NCI-H748 (cell line): ENCODE measurements around the gene AJAP1.

Experiments used
- DNase-seq: peaks from one replicate; lab custom pipeline; 2025; ENCODE audit not compliant: unreplicated experiment; lab: John Stamatoyannopoulos, UW

Gene AJAP1

DNA sequence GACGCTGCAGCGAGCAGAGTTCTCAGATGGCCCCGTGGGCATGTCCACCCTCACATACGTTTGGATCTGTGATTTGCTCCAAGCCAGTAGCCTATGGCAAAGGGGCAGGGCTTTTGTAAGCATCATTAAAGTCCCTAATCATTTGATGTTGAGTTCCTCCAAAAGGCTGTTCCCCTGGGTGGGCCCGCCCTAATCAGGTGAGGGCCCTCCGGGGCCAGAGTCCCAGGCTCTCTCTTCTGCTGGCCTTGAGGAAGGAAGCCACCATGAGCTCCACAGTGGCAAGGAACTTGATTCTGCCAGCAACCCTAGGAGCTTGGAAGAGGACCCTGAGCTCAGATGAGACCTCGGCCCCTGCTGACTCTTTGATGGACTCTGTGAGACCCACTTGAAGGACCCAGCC is 25.4 kb upstream of the AJAP1 start:
- no peak for DNase-seq

- DNase-seq, result no peak
These were observed 23.8 kb upstream of the AJAP1 start for GRCh38 chr1:4630561-4630960.

GRCh38 chr1:4631321-4631720 is 23.1 kb upstream of the AJAP1 start:
- DNase-seq, result no peak

- no peak for DNase-seq
These were observed 21.1 kb upstream of the AJAP1 start for GRCh38 chr1:4633346-4633745.

- DNase-seq, result peak; percentile 11
These were observed 20.1 kb upstream of the AJAP1 start for GRCh38 chr1:4634156-4634792.

- DNase-seq, result no peak
These were observed 19.5 kb upstream of the AJAP1 start for GRCh38 chr1:4634793-4635406.

DNA sequence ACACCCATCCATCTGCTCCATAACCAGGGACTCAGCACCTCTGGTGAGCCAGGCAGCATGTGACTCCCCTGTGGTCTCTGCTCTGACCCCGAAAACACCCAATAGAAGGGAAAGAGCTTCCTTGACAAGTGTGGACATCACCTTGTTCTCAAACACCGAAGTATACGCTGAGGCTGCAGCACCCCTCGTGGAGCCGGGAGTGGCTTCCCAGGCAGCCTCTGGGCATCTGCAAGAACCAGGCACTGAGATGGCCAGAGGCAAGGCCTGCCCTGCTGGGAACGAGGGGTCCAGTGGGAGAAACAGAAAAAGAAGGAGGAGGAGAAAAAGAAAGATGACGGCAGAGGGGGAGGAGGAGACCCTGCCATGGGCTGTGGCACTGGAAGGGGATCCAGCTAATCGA is 18.2 kb upstream of the AJAP1 start:
- DNase-seq, result no peak

DNA sequence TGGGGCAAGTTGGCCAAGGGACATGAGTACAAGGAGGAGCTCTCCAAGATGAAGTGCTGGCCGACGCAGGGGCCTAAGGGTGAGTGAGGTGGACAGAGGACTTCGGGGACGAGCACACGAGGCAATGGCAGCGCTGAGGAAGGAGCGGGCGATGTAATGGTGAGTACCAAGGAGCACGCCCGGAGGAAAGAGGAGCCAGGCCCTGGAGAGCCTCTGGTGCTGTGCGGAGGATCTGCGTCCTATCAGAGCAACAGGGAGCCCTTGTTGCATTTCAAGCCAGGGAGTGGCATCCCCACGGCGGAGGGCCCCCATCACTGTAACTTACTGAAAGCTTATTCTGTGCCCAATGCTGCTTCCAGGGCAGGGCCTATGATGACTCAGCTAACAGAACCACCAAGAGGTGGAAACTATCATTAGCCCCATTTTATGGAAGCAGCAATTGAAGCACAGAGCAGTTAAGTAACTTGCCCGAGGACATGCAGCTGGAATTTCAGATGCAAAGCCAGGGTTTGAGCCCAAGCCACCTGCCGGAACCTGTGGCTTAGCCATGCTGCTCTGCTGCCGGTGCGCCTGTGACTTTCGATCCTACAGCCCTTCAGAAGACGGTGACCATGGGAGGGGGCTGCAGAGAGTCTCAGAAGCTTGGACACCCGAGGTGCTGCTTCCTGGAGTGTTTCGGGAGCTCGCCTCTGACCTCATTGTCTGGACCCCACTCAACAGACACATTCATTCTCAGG is 17.6 kb upstream of the AJAP1 start:
- no peak for DNase-seq

DNA sequence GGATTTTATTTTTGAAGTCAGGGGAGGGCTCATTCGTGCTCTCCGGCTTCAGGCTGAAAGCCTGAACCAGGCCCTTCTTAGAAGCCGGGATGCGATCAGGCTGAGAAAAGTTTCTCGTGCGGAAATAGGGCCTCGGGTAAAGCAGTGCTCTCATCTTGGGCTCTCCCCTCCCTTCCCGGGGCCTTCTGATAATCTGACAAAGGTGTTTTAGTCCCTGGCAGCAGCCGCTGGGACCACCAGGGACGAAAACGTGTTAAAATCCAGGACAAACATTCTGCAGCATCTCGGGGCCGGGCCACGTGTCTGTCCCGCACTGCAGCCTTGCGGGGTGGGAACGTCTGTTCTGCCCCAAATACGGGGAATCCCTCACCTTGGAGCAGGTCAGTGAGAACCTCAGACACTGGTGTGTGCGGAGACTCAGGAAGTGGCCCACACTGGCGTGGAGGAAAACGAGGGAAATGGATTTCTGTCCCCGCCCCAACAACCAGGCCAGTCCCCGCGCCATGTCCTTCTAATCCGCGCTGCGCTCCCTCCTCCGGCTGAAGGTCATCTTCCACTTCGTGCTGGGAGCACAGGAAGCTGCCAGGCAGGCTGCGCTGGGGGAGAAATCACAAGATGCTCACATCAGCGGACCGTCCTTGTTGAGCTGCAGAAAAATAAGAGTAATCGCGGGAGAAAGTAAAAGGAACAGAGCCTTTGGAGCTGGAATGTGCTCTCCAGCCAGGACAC is 16.6 kb upstream of the AJAP1 start:
- DNase-seq, result no peak

- DNase-seq, result no peak
These were observed 16.1 kb upstream of the AJAP1 start for GRCh38 chr1:4638345-4638729.

- no peak for DNase-seq
These were observed 13.5 kb upstream of the AJAP1 start for GRCh38 chr1:4640931-4641330.

- no peak for DNase-seq
These were observed 7.0 kb upstream of the AJAP1 start for GRCh38 chr1:4647391-4647790.

GRCh38 chr1:4648657-4649056 is 5.8 kb upstream of the AJAP1 start:
- no peak for DNase-seq

DNA sequence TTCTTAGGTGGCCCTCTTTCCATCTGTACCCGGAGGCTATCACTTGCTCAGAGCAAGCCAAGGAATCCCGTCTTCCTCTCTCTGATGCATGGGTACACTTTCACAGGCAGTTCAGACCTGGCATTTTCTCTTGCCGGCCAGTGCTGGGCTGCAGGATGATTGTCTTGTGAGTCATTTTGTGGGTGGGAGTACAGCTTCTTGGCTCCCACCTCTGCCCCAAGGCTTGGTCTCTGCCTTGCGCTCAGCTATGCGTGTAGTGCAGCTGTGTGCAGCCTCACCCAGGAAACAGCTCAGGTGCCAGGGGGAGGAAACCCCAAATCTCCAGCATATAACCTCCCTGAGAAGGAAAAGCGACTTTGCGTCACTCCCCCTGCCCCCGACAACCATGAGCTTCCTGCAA is 3.9 kb upstream of the AJAP1 start:
- DNase-seq, result no peak

DNA sequence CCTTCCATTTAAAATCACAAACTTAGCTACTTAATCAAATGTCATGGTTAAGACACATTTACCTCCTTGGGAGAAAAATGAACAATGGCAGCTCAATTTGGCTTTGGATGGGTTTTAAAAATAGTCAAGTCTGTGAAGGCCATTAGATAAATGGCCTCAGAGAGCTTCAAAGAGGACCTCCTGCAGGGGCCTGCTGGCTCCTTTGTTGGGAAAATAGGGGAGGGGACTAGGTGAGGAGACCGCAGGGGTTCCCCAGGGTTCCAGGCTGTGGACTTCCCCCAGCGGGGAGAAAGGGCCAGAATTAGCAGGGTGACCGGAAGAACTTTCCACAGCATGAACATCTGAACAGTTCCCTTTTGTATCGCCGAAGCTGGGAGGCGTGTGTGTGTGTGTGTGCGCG is 3.4 kb upstream of the AJAP1 start:
- no peak for DNase-seq

DNA sequence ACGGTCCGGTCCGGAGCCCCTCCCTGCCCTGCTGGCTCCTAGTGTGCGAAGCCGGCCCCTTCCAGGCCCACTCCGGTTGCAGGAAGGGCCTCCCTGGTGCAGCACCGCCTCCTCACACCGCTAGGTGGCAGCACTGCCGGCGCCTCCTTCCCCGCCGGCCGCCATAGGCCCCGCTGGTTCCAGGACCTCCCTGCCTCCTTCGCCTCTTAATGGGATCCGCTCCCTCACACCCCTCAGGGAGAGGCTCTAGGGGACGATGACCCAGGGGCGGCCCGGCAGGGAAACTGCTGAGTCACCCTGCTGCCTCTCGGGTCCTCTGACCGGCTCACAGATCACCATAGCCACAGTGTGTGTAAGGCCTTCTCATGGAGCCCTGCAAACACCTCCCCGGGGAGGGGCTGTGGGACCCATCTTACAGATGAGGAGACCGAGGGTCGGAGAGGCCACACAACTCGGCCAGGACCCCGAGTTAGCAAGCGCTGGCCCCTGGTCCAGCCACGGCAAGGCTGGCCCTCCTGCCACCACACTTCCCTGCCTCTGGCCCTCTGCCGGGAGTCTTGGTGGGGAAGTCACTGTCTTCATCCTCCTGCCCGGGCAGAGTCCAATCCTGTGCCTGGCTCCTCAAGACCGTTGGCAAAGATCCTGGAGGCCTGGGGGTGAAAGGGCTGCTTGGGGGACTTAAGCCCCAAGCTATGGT is 1.6 kb upstream of the AJAP1 start:
- DNase-seq, result peak; percentile 43

- no peak for DNase-seq
These were observed 1.1 kb upstream of the AJAP1 start for GRCh38 chr1:4653328-4653660.

- DNase-seq, result peak; percentile 49
These were observed 610 bp downstream of the AJAP1 start for GRCh38 chr1:4654764-4655673.

- DNase-seq, result peak; percentile 78
These were observed 1.5 kb downstream of the AJAP1 start for GRCh38 chr1:4655674-4656532.
